HG02588 (cell line): ENCODE results near the gene PLA2G4C.

Source experiments
- ATAC-seq: cut with Tn5 transposase; IDR thresholded peaks from one replicate; pipeline ENCODE4 v1.9.1; 2021; ENCODE audit warnings: mild to moderate bottlenecking, moderate library complexity; ENCODE audit not compliant: unreplicated experiment

The PLA2G4C gene

GRCh38 chr19:48110350-48110966 lies at the start of gene PLA2G4C:
Gene PLA2G4C (minus strand): TSS chr19:48110817. CDS start chr19:48106529, 4,288 bp downstream.
- ATAC-seq, result peak; percentile 49

GRCh38 chr19:48158210-48158790 lies 47.7 kb upstream of the PLA2G4C start:
- no peak for ATAC-seq

DNA sequence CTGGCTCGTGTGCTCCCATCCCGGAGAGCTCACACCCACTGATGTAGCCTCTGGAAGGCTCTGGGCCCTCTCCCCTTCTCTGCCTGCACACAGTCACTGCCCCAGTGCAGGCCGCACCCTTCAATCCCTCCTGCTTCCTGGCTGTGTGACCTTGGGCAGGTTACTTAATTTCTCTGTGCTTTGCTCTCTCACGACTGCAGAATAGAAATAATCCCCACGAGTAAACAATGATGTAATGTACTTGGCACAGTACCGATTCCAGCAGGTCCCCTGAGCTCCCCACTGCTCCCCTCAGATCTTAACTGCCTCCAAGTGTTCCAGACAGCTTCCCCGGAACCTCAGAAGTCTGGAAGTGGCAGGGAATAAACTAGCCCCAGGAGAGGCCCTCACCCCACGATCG lies 43.4 kb upstream of the PLA2G4C start:
- no peak for ATAC-seq

GRCh38 chr19:48152551-48152950 lies 41.9 kb upstream of the PLA2G4C start:
- ATAC-seq, result no peak

DNA sequence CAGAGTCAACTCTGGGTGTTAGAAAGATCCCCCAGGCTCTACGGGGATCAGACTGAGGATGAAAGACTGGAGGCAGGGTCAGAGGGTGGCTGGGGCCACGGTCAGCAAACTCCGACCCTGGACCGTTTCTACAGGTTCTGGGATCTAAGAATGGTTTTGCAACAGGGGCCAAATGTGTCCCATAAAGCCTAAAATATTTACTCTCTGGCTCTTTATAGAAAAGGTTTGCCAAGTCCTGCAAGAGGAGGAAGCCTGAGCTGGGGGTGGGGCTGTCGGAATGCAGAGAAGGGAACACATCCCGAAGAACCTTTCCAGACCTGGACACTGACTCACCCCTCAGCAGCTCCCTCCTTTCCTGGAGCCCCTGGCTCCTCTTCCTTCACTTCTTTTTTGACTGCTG lies 38.8 kb upstream of the PLA2G4C start:
- no peak for ATAC-seq

DNA sequence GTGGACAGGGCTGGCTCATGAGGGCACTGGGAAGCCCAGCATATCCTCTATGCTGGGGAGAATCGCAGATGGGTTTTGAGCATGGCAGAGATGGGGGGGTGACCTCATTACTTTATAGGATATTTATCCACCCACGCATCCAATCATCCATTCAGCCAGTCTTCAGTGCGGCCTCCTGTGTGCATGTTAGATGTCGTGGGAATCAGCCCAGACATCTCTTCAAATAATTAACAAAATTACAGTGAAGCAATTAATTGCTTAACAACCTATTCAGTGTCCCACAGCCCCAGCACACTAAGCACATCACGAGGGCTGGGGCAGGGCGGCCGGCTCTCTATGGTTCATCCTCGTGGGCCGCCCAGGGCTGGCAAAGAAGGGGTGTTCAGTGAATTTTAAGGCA lies 38.0 kb upstream of the PLA2G4C start:
- ATAC-seq, result no peak

GRCh38 chr19:48147597-48148175 lies 37.1 kb upstream of the PLA2G4C start:
- no peak for ATAC-seq

DNA sequence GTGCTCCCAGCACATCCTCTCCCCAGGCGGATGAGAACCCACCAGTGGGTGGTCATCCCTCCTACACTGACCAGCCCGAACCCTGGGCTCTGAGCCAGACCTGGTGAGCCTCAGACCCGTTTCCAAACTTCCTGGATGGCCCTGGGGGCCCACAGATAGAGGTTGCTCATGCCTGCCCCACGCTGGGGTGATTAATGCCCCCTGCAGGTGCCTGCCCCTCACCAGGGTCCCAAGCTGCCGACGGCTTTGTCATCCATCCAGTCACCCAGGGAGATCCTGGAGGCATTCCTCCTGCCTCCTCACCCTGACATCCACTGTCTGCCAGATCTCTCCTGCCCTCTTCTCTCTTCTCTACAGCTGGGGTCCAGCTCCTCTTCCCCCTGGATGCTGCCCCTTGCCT lies 28.4 kb upstream of the PLA2G4C start:
- no peak for ATAC-seq

DNA sequence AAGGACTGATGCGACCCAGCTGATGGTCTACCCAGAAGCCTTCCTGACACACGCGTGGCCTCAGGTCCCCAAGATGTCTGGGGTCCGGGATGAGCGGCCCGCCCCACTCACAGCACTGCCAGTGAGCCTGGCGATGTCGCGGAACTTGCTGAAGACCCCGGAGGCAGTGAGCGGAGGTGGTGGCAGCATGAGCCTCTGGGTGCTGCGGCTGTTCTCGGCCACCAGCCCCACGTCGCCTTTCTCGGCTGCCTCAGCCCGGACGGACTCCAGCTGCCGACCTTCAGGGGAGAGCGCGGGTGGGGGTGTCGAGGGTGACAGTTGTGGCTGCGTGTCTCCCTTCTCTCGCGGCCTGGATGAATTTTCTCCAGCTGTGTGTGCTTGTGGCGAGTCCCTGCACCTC lies 26.8 kb upstream of the PLA2G4C start:
- ATAC-seq, result no peak

DNA sequence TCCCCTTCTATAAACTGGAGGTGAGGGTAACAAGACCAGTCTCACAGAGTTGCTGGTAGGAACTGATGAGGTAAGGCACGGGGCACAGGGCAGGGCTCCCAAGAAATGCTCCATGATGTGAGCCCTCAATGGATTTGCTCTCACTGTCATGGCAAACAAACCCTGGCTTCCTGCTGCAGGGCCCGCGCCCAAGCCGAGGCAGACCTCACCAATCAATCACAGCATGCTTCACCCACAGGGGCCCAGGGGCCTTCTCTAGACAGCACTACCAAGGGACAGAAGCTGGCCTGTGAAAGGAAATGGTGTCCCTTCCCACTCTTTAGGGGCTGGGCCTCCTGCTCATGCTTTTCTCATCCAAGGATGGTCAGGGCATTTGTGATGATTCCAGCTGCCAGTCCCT lies 25.9 kb upstream of the PLA2G4C start:
- no peak for ATAC-seq

- no peak for ATAC-seq
Measured at GRCh38 chr19:48135411-48135810, 24.8 kb upstream of the PLA2G4C start.

- no peak for ATAC-seq
Measured at GRCh38 chr19:48133094-48133493, 22.5 kb upstream of the PLA2G4C start.

DNA sequence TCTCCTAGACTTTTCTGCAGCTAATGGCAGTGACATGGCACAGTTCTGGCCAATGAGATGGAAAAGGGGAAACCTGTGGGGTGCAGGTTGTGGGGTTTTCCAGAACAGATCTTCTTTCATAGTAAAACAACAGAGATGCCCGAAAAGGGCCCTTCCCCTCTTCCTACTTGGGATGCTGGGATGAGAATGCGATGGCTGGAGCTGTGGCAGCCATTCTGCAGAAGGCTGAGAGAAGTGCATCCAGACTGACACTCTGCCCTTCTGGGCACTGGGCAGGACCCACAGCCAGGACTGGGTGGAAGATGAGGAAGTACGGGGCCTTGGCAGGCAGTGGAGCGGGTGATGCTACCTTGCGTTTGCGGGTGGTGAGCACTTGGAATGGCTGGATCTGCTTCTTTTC lies 16.9 kb upstream of the PLA2G4C start:
- no peak for ATAC-seq

- ATAC-seq, result no peak
Measured at GRCh38 chr19:48123907-48124651, 13.5 kb upstream of the PLA2G4C start.

DNA sequence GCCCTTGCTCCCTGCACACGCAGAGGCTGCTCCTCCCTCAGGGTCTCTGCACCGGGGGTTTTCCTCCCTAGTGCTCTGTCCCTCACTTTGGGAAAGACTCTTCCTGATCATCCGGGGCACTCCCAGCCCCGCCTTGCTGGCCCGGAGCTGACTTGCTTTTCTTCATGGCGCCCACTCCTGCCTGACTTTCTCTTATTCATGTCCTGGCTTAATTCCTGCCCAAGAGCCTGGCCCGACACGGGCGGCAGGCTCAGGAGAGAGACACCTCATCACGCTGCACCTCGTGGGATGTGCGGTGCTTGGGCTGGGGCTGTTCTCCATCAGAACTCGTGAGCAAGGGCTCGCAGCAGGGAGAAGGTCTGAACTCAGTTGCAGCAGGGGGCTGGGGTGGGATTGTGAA lies 11.8 kb upstream of the PLA2G4C start:
- ATAC-seq, result no peak

GRCh38 chr19:48121909-48122371 lies 11.3 kb upstream of the PLA2G4C start:
- no peak for ATAC-seq

DNA sequence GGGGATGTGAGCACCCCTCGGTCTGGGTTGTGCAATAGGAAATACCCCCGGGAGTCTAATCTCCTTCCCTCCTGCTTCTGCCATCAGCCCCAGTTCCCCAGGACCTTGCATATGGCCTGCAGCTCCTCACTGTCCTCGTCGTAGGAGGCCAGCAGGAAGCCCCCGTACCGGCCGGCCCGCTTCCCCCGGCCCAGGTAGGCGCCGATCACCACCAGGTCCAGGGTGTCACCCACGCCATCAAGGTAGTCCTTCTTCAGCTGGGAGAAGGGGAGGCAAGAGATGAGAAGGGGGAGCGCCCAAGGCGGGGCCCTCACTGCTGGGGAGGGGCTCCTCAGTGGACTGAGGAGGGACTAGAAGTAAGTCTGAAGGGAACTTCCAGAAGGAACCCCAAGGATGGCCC lies 10.4 kb upstream of the PLA2G4C start:
- ATAC-seq, result no peak

- ATAC-seq, result no peak
Measured at GRCh38 chr19:48120505-48120904, 9.9 kb upstream of the PLA2G4C start.

GRCh38 chr19:48118131-48118517 lies 7.5 kb upstream of the PLA2G4C start:
- no peak for ATAC-seq

DNA sequence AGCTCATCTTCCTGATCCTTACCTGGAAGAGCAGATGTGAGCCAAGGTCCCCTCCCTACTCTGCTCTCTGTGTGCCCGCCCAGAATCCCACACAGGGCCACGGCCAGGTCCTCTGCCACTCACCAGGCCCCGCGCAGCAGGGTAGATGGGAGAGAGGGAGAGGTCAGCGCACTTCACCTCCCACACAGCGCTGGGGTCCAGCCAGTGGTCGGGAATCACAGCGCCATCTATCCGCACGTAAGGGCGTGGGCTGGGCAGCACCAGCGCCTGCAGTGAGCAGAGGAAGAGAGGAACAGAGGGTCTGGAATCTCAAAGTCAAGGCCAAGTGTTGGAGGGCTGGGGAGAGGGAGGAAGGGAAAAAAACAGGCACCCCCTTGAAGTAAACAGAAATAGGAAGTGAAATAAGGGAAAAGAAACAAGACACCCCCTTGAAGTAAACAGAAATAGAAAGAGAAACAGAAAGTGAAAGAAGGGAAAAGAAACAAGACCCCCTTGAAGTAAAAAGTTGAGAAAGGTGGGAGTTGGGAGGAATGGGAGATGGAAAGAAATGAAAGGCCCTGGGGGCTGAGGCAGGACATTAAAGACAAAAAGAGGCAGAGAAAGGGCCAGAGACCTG lies 7.0 kb upstream of the PLA2G4C start:
- no peak for ATAC-seq

GRCh38 chr19:48113190-48113917 lies 2.7 kb upstream of the PLA2G4C start:
- no peak for ATAC-seq
